IPS-20b (cell line): ENCODE measurements around the gene C1orf115.
"Not testable (repeated sequence)": the region's sequence is repeated elsewhere in the genome, so short reads cannot be mapped to it uniquely, and the experiment has no call there.

Source experiments
- H3K27ac ChIP-seq: one replicate; pipeline ENCODE4 v1.5.1; 2013; ENCODE audit warnings: low read length
- H3K27me3 ChIP-seq: 2 replicates; pipeline ENCODE4 v1.6.1; 2013; ENCODE audit warnings: mild to moderate bottlenecking, low read length, inconsistent platforms; ENCODE audit not compliant: insufficient read depth
- H3K36me3 ChIP-seq: 2 replicates; pipeline ENCODE4 v1.6.1; 2013; ENCODE audit warnings: low read depth, mild to moderate bottlenecking, inconsistent platforms, low read length, moderate library complexity; ENCODE audit not compliant: insufficient read depth
- H3K4me1 ChIP-seq: 2 replicates; pipeline ENCODE4 v1.6.1; 2013; ENCODE audit warnings: mild to moderate bottlenecking, control low read depth, inconsistent platforms, low read length, moderate library complexity; ENCODE audit not compliant: insufficient read depth
- H3K4me3 ChIP-seq: 2 replicates; pipeline ENCODE4 v1.5.1; 2013; ENCODE audit warnings: mild to moderate bottlenecking, low read length, inconsistent platforms
- H3K9ac ChIP-seq: 2 replicates; pipeline ENCODE4 v1.6.1; 2013; ENCODE audit warnings: low read depth, mild to moderate bottlenecking, inconsistent platforms, low read length, moderate library complexity
- H3K9me3 ChIP-seq: 2 replicates; pipeline ENCODE4 v1.6.1; 2013; ENCODE audit warnings: mild to moderate bottlenecking, low read depth, low read length, inconsistent platforms; ENCODE audit not compliant: insufficient read depth

C1orf115 gene

DNA sequence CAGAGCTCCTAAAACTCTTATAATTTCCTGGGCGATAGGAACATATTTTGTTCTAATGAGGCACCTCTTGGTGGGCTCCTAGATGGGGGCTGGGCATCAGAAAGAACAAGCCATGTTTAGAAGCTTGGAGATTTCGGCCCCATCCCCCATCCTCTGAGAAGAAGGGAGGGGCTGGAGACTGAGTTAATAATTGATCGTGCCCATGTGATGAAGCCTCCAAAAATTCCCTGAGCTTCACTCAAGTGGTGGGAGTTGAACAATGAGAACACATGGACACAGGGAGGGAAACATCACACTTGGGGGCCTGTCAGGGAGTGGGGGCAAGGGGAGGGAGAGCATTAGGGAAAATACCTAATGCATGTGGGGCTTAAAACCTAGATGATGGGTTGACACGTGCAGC is 18.1 kb downstream of the C1orf115 start:
- H3K36me3 ChIP-seq = no peaks in the 10 kb centered on the region
- H3K9me3 ChIP-seq = no peaks in the 10 kb centered on the region
- no peaks in the 10 kb centered on the region for H3K4me1 ChIP-seq
- no peak overlapping the region for H3K9ac ChIP-seq
- no peaks in the 10 kb centered on the region for H3K27me3 ChIP-seq
- H3K4me3 ChIP-seq = no peak overlapping the region
- H3K27ac ChIP-seq = no peak overlapping the region

DNA sequence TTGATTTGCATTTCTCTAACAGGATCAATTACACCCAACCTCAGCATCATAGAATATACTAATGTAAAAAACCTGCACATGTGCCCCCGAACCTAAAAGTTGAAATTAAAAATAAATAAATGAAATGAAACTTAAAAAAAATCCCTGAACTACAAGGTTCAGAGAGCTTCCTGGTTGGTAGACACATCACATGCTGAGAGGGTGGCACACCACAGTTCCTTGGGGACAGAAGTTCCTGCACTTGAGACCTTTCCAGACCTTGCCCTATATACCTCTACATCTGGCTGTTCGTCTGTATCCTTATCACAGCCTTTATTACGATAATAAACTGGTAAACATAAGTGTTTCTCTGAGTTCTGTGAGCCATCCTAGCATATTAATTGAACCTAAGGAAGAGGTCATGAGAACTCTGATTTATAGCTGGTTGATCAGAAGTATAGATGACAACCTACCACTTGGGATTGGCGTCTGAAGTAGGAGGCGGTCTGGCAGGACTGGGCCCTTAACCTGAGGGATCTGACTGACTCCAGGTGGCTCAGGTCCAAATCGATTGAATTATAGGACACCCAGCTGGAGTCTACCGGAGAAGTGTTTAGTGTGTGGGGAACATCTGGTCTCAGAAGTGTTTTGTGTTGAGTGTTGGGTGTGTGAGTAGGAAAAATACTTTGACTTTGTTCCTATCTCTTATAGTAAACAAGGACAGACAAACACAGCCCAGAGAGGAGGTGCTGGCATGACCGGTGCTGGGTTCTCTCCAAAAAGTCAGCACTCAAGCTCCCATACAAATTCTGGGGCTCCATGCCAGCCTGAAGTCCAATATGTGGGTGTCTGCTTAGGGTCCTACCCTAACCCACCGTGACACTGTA is 19.0 kb downstream of the C1orf115 start:
- Histone ChIP-seq H3K27ac (no peak overlapping the region), H3K9me3 (no peaks in the 10 kb centered on the region), H3K9ac (no peak overlapping the region), H3K27me3 (no peaks in the 10 kb centered on the region), H3K4me1 (no peaks in the 10 kb centered on the region), H3K36me3 (no peaks in the 10 kb centered on the region), H3K4me3 (no peak overlapping the region)

DNA sequence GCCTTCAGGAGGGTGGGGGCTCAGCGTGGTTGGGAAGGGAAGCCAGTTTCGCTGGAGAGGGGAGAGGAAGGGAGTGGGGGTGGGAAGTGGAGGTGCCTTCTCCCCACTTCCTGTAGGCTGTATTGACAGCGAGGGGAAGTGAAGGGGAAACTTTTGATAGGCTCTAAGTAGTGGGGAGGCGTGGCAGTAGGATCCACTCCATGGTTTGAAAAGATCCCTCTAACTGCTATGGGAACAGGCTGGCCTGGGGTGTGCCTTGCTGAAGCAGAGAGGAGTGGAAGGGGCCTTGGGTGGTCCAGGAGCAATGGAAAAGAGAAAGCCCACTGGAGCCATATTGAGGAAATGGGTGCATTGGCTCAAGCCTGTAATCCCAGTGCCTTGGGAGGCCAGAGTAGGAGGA is 20.2 kb downstream of the C1orf115 start:
- no peak overlapping the region for H3K27ac ChIP-seq
- H3K27me3 ChIP-seq = no peaks in the 10 kb centered on the region
- H3K9me3 ChIP-seq = peaks cover 5% of the 10 kb centered on the region
- H3K4me1 ChIP-seq = no peaks in the 10 kb centered on the region
- no peak overlapping the region for H3K4me3 ChIP-seq
- no peak overlapping the region for H3K9ac ChIP-seq
- H3K36me3 ChIP-seq = no peaks in the 10 kb centered on the region

GRCh38 chr1:220711056-220711809 is 21.1 kb downstream of the C1orf115 start:
- Histone ChIP-seq H3K27ac (no peak overlapping the region), H3K36me3 (no peaks in the 10 kb centered on the region), H3K9me3 (peaks cover 14% of the 10 kb centered on the region), H3K9ac (no peak overlapping the region), H3K4me3 (no peak overlapping the region), H3K4me1 (no peaks in the 10 kb centered on the region), H3K27me3 (no peaks in the 10 kb centered on the region)

DNA sequence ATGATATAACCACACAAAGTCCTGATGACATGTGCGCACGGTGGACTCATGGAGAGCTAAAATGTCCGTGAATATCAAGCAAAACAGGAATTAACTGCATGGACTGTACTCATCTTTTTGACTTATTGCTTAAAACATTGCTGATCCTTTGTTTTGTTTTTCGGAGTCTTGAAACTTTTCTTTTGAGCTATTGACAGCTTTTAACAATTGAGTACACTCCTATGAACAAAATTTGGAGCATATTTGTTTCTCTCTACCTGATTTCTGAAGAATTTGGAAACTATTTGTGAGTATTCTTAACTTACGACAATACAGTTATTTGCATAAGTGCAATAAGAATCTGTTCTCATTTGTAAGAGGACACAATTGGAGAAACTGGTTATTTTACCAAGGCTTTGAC is 25.8 kb downstream of the C1orf115 start:
- not testable (repeated sequence) for H3K27me3 ChIP-seq, H3K27ac ChIP-seq, H3K36me3 ChIP-seq, H3K4me1 ChIP-seq, H3K4me3 ChIP-seq, H3K9ac ChIP-seq
- peaks cover 19% of the 10 kb centered on the region for H3K9me3 ChIP-seq

DNA sequence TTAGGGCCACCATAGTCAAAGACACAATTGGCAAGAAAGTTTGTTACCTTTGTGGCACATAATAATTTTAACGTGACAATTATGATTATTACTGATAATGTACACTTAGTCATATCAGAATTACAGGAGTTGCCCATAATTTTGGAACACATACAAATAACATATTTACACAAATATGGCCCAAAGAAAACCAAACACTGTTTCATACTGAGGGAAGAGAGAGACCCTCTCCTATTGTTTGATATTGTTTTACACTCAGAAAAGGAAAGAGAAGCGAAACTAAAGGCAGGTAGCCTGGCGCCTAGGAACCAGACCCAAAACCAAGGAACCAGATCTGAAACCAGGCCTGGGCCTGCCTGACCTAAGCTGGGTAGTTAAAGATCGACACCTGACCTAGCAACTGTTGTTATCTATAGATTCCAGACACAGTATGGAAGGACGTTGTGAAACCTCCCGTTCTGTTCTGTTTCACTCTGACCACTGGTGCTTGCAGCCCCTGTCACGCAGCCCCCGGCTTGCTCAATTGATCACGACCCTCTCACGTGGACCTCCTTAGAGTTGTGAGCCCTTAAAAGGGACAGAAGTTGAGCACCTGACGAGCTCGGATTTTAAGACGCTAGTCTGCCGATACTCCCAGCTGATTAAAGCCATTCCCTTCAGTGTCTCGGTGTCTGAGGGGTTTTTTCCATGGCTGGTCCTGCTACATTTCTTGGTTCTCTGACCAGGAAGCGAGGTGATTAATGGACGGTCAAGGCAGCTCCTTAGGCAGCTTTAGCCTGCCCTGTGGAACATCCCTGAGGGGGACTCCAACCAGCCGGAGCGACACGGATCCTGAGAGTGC is 27.9 kb downstream of the C1orf115 start:
- H3K27ac ChIP-seq = no peak overlapping the region
- no peak overlapping the region for H3K4me3 ChIP-seq
- peaks cover 19% of the 10 kb centered on the region for H3K9me3 ChIP-seq
- no peaks in the 10 kb centered on the region for H3K4me1 ChIP-seq
- H3K27me3 ChIP-seq = peaks cover 20% of the 10 kb centered on the region
- H3K9ac ChIP-seq = no peak overlapping the region
- no peaks in the 10 kb centered on the region for H3K36me3 ChIP-seq

GRCh38 chr1:220721266-220721665 is 31.1 kb downstream of the C1orf115 start:
- not testable (repeated sequence) for H3K27ac ChIP-seq, H3K4me1 ChIP-seq, H3K9ac ChIP-seq, H3K9me3 ChIP-seq, H3K36me3 ChIP-seq, H3K4me3 ChIP-seq
- peaks cover 38% of the 10 kb centered on the region for H3K27me3 ChIP-seq

DNA sequence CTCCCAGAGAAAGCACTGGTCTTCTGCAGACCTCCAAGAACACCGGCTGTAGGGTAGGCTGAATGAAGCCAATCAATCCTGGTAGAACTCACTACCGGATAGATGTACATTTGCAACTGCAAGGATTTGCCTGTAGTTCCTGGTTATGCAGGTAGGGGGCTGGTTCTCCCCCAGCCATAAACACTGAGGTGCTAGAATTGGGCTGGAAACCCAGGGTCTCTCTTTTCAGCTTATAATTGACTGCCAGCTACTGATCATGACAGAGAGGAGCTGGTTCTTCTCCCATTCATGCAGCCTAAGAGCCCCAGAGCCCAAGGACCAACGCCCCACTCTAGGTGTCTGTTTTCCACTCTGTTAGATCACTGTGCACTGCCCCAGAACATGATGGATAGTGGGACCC is 36.5 kb downstream of the C1orf115 start:
- H3K36me3 ChIP-seq = no peaks in the 10 kb centered on the region
- H3K27ac ChIP-seq = no peak overlapping the region
- H3K27me3 ChIP-seq = peaks cover 42% of the 10 kb centered on the region
- no peaks in the 10 kb centered on the region for H3K9me3 ChIP-seq
- no peaks in the 10 kb centered on the region for H3K4me1 ChIP-seq
- H3K9ac ChIP-seq = no peak overlapping the region
- H3K4me3 ChIP-seq = no peak overlapping the region

- Histone ChIP-seq H3K36me3 (no peaks in the 10 kb centered on the region), H3K4me1 (no peaks in the 10 kb centered on the region), H3K9ac (no peak overlapping the region), H3K27me3 (peaks cover 34% of the 10 kb centered on the region), H3K27ac (no peak overlapping the region), H3K9me3 (no peaks in the 10 kb centered on the region), H3K4me3 (no peak overlapping the region)
Observed at GRCh38 chr1:220727519-220727918, 37.4 kb downstream of the C1orf115 start.

DNA sequence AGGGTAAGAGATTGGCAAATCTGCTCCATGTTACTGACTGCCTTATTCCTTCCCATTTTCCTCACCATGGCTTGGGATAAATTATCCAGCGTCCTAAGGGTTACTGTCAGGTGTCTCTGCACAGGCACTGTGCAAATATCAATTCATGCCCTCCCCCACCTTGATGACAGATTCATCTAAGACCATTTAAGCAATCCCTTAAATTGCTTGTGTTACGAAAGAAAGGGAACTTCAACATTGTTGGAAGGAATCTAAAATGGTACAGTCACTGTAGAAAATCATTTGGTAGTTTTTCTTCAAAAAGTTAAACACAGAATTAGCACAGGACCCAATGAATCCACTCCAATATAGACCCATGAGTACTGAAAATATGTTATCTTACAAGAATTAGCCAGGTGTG is 40.3 kb downstream of the C1orf115 start:
- no peaks in the 10 kb centered on the region for H3K4me1 ChIP-seq
- H3K27ac ChIP-seq = no peak overlapping the region
- no peaks in the 10 kb centered on the region for H3K36me3 ChIP-seq
- no peak overlapping the region for H3K4me3 ChIP-seq
- H3K9ac ChIP-seq = no peak overlapping the region
- H3K9me3 ChIP-seq = no peaks in the 10 kb centered on the region
- H3K27me3 ChIP-seq = peaks cover 18% of the 10 kb centered on the region

- H3K27me3 ChIP-seq = peaks cover 3% of the 10 kb centered on the region; the same call in 1 of the 2 replicates
- no peak overlapping the region for H3K9ac ChIP-seq
- no peak overlapping the region for H3K27ac ChIP-seq
- H3K36me3 ChIP-seq = no peaks in the 10 kb centered on the region
- no peaks in the 10 kb centered on the region for H3K9me3 ChIP-seq
- no peak overlapping the region for H3K4me3 ChIP-seq
- no peaks in the 10 kb centered on the region for H3K4me1 ChIP-seq
Observed at GRCh38 chr1:220732137-220732536, 42.0 kb downstream of the C1orf115 start.
